ENCODE results near the gene IRF2.
A peak's percentile ranks its signal among the peaks of the same experiment; 100 is the strongest.
"Not testable (repeated sequence)": the region's sequence is repeated elsewhere in the genome, so short reads cannot be mapped to it uniquely, and the experiment has no call there.

Gene IRF2

GRCh38 chr4:184343502-184344177, 130.7 kb downstream of the IRF2 start:
- H3K36me3 Mint-ChIP-seq: no peaks in the 10 kb centered on the region
- peak overlapping the region; percentile 68 for H3K4me3 Mint-ChIP-seq
- peaks cover 28% of the 10 kb centered on the region for H3K4me1 Mint-ChIP-seq
- H3K9me3 Mint-ChIP-seq: no peaks in the 10 kb centered on the region
- no peak overlapping the region for H3K27ac Mint-ChIP-seq
- ATAC-seq: peak; percentile 83
- DNase-seq (ENCODE audit: low spot score in 2 of 2): peak in 1 of 2 donors; percentile 61

GRCh38 chr4:184342857-184343237, 131.5 kb downstream of the IRF2 start:
- DNase-seq (ENCODE audit: low spot score in 2 of 2); H3K36me3 Mint-ChIP-seq; H3K27ac Mint-ChIP-seq; H3K9me3 Mint-ChIP-seq; ATAC-seq: not testable (repeated sequence)
- peak overlapping the region; percentile 68 for H3K4me3 Mint-ChIP-seq
- peaks cover 22% of the 10 kb centered on the region for H3K4me1 Mint-ChIP-seq

- Mint-ChIP-seq H3K27ac (no peak overlapping the region), H3K4me3 (peak overlapping the region; percentile 68)
These were observed 132.0 kb downstream of the IRF2 start for GRCh38 chr4:184342167-184342856.

GRCh38 chr4:184339398-184340193, 134.8 kb downstream of the IRF2 start:
- not testable (repeated sequence) for ATAC-seq; H3K36me3 Mint-ChIP-seq; H3K4me3 Mint-ChIP-seq; H3K9me3 Mint-ChIP-seq; DNase-seq (ENCODE audit: low spot score in 2 of 2)
- Mint-ChIP-seq H3K4me1 (peaks cover 24% of the 10 kb centered on the region), H3K27ac (peak overlapping the region; percentile 18)

More at GRCh38 chr4:184342167-184342856, 132.0 kb downstream of the IRF2 start:
- no peak for DNase-seq (ENCODE audit: low spot score in 2 of 2)
- Mint-ChIP-seq H3K4me1 (peaks cover 18% of the 10 kb centered on the region), H3K36me3 (no peaks in the 10 kb centered on the region), H3K9me3 (no peaks in the 10 kb centered on the region)
- ATAC-seq: no peak

GRCh38 chr4:184337907-184338306, 136.4 kb downstream of the IRF2 start:
- H3K36me3 Mint-ChIP-seq: no peaks in the 10 kb centered on the region
- ATAC-seq: no peak
- no peak for DNase-seq (ENCODE audit: low spot score in 2 of 2)
- no peak overlapping the region for H3K27ac Mint-ChIP-seq
- H3K4me3 Mint-ChIP-seq: no peak overlapping the region
- peaks cover 5% of the 10 kb centered on the region for H3K9me3 Mint-ChIP-seq
- peaks cover 19% of the 10 kb centered on the region for H3K4me1 Mint-ChIP-seq

Measured in stimulated activated effector memory CD8-positive, alpha-beta T cell treated with anti-CD3 and anti-CD28 coated beads, Interleukin-12 subunit alpha, Interleukin-12 subunit beta, amount 100 ng/mL, for 72 hours (primary cell).